Motor neuron (in vitro differentiated cells): Measurements from ENCODE around the gene NTSR1. TPM values are rescaled to one million over a fixed set of nuclear protein-coding genes. Genes with fewer than 3 reads are reported as not detected.

ENCODE experiments used
- ATAC-seq, 8 experiments: fragments of 200-7000 bp; cut with Tn5 transposase; replicated peaks in 6 of 8; 2 replicates each; pipeline ENCODE4 v1.8.0; 2021; ENCODE audit warnings: mild to moderate bottlenecking in 8 of 8, moderate library complexity in 8 of 8
- H3K27ac ChIP-seq, 2 donors: fragments of 250-450 bp; sonication (Bioruptor Pico); 2 replicates each; pipeline ENCODE4 v1.9.0; 2021; ENCODE audit warnings: antibody characterized with exemption in 2 of 2, mild to moderate bottlenecking in 2 of 2, moderate library complexity in 1 of 2
- H3K4me1 ChIP-seq, 2 donors: fragments of 250-450 bp; sonication (Bioruptor Pico); replicated peaks in 1 of 2; 2 replicates each; pipeline ENCODE4 v1.6.1; 2021; ENCODE audit warnings: antibody characterized with exemption in 2 of 2, mild to moderate bottlenecking in 2 of 2, moderate library complexity in 1 of 2
- H3K4me3 ChIP-seq, 5 donors: fragments of 250-450 bp; sonication (Bioruptor Pico); 2 replicates each; pipeline ENCODE4 v1.9.0; 2021; ENCODE audit warnings: antibody characterized with exemption in 5 of 5, mild to moderate bottlenecking in 5 of 5, moderate library complexity in 4 of 5
- WGBS, 10 experiments: fragments of 450-650 bp; shearing (Covaris generic); methylation state at CpG; one replicate each; pipeline ENCODE4 v1.0.0; 2022; 5-methylcytosine and 5-hydroxymethylcytosine counted together
- in situ Hi-C, 9 experiments: fragments of 400-800 bp; cut with MboI; loops; one replicate each; pipeline ENCODE4 v1.15.0; 2021; ENCODE audit warnings: low sequenced_read_pairs in 9 of 9, low pct_unique_long_range_greater_than_20kb in 2 of 9; ENCODE audit not compliant: unreplicated experiment in 9 of 9
- total RNA-seq, 8 experiments: library from RNA; unstranded; fragments of 300-600 nt; gene quantifications; 2 replicates each; pipeline versions ENCODE4 v1.2.3 to v1.2.4, GENCODE V29; 2022

The NTSR1 gene
- total RNA-seq, 8 experiments from 2014 or later = 0.13 to 1.3 (median 0.52) TPM; not detected in 1

DNA sequence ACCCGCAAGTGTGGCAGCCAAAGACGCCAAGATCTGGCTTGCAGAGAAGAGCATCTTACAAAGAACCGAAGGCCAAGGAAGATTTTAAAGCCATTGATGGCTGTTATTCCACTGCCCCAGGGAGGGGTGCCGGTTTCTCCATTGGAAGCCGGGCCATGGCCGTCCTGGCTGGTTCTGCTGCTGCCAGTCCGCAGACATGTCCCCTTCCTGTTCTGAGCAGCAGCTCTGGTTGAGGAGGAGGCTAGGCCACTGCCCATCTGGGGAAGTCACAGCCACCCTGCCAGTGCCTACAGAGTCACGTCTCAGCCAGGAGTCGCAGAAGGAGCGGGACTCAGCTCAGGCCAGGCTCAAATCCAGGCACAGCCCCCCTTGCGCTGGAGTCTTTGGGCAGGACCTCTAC, 45.0 kb downstream of the NTSR1 start:
- Histone ChIP-seq H3K4me1 (peaks cover 14% of the 10 kb centered on the region in 2 donors), H3K27ac (no peak overlapping the region), H3K4me3 (no peak overlapping the region)
- 93 to 100% (median 93%) methylated on average over 1 to 4 of the region's 11 CpGs; no CpG with 5 or more reads in 6 of the 10 experiments for WGBS, 10 experiments
- in situ Hi-C loops = no loop called here
- ATAC-seq = no peak

GRCh38 chr20:62754122-62754990, 45.7 kb downstream of the NTSR1 start:
- Histone ChIP-seq H3K4me3 (no peak overlapping the region), H3K27ac (no peak overlapping the region), H3K4me1 (peaks cover 14 to 17% of the 10 kb centered on the region in 2 donors)
- whole genome bisulfite sequencing, 10 experiments = 64 to 91% (median 88%) methylated on average over 4 to 12 of the region's 31 CpGs; no CpG with 5 or more reads in 5 of the 10 experiments
- in situ Hi-C loops = no loop called here
- ATAC-seq = no peak

- in situ Hi-C loops = no loop called here
- WGBS, 10 experiments = no CpG with 5 or more reads among the region's 1 CpG
- Histone ChIP-seq H3K27ac (no peak overlapping the region), H3K4me1 (peaks cover 18 to 22% of the 10 kb centered on the region in 2 donors), H3K4me3 (no peak overlapping the region)
- no peak for ATAC-seq
These were observed 46.3 kb downstream of the NTSR1 start for GRCh38 chr20:62754991-62755356.

DNA sequence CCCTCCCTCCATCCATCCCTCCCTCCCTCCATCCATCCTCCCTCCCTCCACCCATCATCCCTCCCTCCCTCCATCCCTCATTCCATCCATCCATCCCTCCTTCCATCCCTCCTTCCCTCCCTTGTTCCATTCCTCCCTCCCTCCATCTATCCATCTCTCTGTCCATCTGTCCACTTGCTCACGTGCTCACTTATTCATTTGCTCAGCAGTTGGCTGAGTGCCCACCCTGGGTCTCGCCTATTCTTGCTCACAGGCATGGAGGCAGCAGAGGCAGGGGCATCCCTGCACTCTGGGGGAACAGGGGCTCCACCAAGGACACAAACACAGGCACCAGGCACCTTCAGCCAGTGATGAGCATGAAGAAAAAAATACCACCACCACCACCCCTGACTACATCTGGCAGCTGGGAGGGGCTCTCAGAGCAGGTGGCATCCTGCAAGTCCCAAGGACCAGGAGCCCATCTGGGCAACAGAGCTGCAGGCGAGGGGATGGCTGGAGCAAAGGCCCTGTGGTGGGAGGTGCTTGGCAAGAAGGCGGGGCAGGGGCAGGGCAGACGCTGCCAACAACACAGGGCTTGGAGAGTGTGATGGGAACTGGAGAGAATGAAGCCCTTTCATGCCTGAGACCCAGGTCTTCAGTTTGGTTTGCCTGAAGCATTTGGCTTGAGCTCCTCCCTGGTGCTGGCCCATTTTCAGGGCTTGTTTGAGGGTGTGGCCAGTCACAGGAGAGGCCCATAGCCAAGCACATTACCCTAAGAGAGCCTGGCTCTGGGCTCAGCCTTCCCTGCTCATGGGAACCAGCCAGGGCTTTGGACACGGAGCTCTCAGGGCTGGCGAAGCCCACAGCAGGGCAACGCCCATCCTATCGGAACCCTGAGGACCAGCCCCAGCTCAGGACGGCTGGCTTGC, 47.4 kb downstream of the NTSR1 start:
- Histone ChIP-seq H3K4me3 (no peak overlapping the region), H3K27ac (no peak overlapping the region), H3K4me1 (peaks cover 29 to 33% of the 10 kb centered on the region in 2 donors)
- 0 to 90% (median 60%) methylated on average over 2 of the region's 10 CpGs; no CpG with 5 or more reads in 6 of the 10 experiments for WGBS, 10 experiments
- peak in 3 of 8 experiments; percentile 49 to 81 (median 79) for ATAC-seq
- in situ Hi-C loops = no loop called here

DNA sequence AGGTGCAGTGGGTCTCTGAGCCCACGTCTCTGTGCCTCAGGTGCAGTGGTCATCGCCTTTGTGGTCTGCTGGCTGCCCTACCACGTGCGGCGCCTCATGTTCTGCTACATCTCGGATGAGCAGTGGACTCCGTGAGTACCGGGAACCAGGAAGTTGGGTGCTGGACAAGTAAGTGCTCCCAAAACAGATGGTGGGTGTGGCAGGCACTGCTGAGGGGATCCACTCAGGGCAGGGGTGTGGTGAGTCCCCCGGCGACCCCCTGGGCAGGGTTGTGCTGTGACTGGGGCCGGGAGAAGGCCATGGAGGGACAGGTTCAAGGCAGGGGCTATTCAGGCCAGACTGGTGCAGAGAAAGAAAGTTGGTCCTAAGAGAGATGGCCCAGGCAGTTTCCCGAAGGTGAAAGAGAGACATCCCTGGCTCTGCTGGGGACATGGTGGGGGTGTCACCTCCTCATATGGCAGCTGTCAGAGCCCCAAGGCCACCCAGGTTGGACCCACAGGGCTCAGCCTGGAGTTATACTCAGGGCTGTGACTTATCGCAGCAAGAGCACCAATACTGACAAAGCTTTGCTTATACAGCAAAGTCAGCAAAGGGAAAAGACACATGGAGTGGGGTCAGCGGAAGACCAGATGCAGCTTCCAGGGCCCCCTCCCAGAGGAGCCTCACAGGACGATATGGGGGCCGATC, 49.7 kb downstream of the NTSR1 start:
- ATAC-seq = no peak
- WGBS, 10 experiments = 60 to 100% (median 81%) methylated on average over 1 to 7 of the region's 16 CpGs; no CpG with 5 or more reads in 4 of the 10 experiments
- in situ Hi-C loops = no loop called here

GRCh38 chr20:62759981-62760431, 51.4 kb downstream of the NTSR1 start:
- in situ Hi-C loops = no loop called here
- peak in 5 of 8 experiments; percentile 48 to 65 (median 60) for ATAC-seq
- peak overlapping the region in 1 of 2 donors; percentile 89 for H3K27ac ChIP-seq
- H3K4me1 ChIP-seq = peaks cover 20 to 35% of the 10 kb centered on the region in 2 donors
- 77 to 100% (median 97%) methylated on average over 1 to 5 of the region's 20 CpGs; no CpG with 5 or more reads in 5 of the 10 experiments for WGBS, 10 experiments
- no peak overlapping the region for H3K4me3 ChIP-seq

More for the DNA sequence above, 49.7 kb downstream of the NTSR1 start:
- Histone ChIP-seq H3K27ac (no peak overlapping the region), H3K4me1 (peaks cover 20 to 29% of the 10 kb centered on the region in 2 donors), H3K4me3 (no peak overlapping the region)

DNA sequence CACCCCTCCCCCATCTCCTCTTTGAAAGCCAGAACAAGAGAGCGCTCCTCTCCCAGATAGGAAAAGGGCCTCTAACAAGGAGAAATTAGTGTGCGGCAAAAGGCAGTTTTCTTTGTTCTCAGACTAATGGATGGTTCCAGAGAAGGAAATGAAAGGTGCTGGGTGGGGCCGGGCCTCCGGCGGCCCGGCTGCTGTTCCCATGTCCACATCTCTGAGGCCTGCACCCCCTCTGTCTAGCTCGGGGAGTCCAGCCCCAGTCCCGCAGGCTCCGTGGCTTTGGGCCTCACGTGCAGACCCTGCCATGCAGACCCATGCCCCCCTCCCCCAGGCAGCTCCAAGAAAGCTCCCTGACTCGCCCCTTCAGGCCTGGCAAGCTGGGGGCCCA, 51.8 kb downstream of the NTSR1 start:
- Histone ChIP-seq H3K4me3 (no peak overlapping the region), H3K4me1 (peaks cover 22 to 39% of the 10 kb centered on the region in 2 donors), H3K27ac (peak overlapping the region; percentile 77 to 89)
- peak in 5 of 8 experiments; percentile 69 to 78 (median 75) for ATAC-seq
- no CpG with 5 or more reads among the region's 11 CpGs for WGBS, 10 experiments
- in situ Hi-C loops = no loop called here

DNA sequence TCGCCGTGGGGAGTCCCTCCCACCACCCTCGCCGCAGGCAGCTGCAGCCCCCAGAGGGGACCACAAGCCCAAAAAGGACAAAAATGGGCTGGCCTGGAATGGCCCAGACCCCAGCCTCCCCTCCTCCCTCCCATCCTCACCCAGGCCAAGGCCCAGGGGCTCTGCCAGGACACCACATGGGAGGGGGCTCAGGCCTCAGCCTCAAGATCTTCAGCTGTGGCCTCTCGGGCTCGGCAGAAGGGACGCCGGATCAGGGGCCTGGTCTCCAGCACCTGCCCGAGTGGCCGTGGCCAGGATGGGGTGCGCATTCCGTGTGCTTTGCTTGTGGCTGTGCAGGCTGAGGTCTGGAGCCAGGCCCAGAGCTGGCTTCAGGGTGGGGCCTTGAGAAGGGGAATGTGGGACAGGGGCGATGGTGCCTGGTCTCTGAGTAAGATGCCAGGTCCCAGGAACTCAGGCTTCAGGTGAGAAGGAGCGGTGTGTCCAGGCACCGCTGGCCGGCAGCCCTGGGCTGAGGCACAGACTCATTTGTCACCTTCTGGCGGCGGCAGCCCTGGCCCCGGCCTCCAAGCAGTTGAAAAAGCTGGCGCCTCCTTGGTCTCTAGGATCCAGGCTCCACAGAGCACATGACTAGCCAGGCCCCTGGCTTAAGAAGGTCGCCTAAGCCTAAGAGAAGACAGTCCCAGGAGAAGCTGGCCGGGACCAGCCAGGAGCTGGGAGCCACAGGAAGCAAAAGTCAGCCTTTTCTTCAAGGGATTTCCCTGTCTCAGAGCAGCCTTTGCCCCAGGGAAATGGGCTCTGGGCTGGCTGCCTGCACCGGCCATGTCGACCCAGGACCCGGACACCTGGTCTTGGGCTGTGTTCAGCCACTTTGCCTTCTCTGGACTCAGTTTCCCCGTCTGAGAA, 52.5 kb downstream of the NTSR1 start:
- in situ Hi-C loops = no loop called here
- peak in 6 of 8 experiments; percentile 20 to 68 (median 60) for ATAC-seq
- no peak overlapping the region for H3K4me3 ChIP-seq
- WGBS, 10 experiments = 32 to 50% (median 36%) methylated on average over 2 to 6 of the region's 26 CpGs; no CpG with 5 or more reads in 6 of the 10 experiments
- peak overlapping the region; percentile 77 to 89 for H3K27ac ChIP-seq
- H3K4me1 ChIP-seq = peaks cover 22 to 39% of the 10 kb centered on the region in 2 donors

- no peak overlapping the region for H3K4me3 ChIP-seq
- in situ Hi-C loops = no loop called here
- peak overlapping the region in 1 of 2 donors; percentile 89 for H3K27ac ChIP-seq
- WGBS, 10 experiments = 96 to 100% (median 100%) methylated on average over 1 to 3 of the region's 6 CpGs; no CpG with 5 or more reads in 4 of the 10 experiments
- no peak for ATAC-seq
- H3K4me1 ChIP-seq = peaks cover 22 to 42% of the 10 kb centered on the region in 2 donors
These were observed 53.1 kb downstream of the NTSR1 start for GRCh38 chr20:62761759-62762131.

DNA sequence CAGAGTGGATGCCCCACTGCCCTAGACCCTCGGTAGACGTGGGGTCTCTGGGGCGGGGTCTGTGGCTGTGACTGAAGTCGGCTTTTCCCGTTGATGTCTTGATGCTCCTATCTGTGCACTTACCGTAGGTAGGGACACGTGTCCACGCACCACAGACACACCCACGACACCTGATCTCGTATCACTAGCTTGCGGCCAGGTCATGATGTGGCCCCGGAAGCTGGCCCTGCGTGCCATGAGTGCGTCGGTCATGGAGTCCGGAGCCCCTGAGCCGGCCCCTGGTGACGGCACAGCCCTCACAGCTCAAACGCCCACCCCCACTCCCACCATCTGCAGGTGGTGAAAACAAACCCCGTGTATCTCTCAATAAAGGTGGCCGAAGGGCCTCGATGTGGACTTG, 53.7 kb downstream of the NTSR1 start:
- H3K4me1 ChIP-seq = peaks cover 22 to 44% of the 10 kb centered on the region in 2 donors
- H3K4me3 ChIP-seq = no peak overlapping the region
- in situ Hi-C loops = no loop called here
- no peak for ATAC-seq
- H3K27ac ChIP-seq = no peak overlapping the region
- 90 to 100% methylated on average over 2 to 4 of the region's 22 CpGs; no CpG with 5 or more reads in 8 of the 10 experiments for WGBS, 10 experiments

- Histone ChIP-seq H3K4me3 (no peak overlapping the region), H3K4me1 (peaks cover 26 to 47% of the 10 kb centered on the region in 2 donors), H3K27ac (no peak overlapping the region)
- in situ Hi-C loops = no loop called here
- no peak for ATAC-seq
- 0 to 73% methylated on average over 1 to 2 of the region's 16 CpGs; no CpG with 5 or more reads in 8 of the 10 experiments for WGBS, 10 experiments
These were observed 54.2 kb downstream of the NTSR1 start for GRCh38 chr20:62762801-62763368.
